SK-N-SH (cell line): ENCODE measurements around the gene TRIM73.
"Not testable (repeated sequence)": the region's sequence is repeated elsewhere in the genome, so short reads cannot be mapped to it uniquely, and the experiment has no call there.

Source experiments
- CHD2 ChIP-seq: fragments of 150-350 bp; IDR thresholded peaks from 2 replicates; pipeline ENCODE4 v1.6.1; 2018; ENCODE audit warnings: low read length; ENCODE audit not compliant: partially characterized antibody
- CTCF ChIP-seq: fragments of 200-600 bp; sonication (generic); IDR thresholded peaks from 2 replicates; pipeline ENCODE4 v1.6.1; 2017; ENCODE audit warnings: antibody characterized with exemption, mild to moderate bottlenecking, moderate library complexity
- EP300 ChIP-seq, 2 experiments: IDR thresholded peaks; 2 replicates each; pipeline versions ENCODE4 v1.4.0 to v1.6.1; 2012; ENCODE audit warnings: borderline replicate concordance in 1 of 2, low read depth in 1 of 2, low read length in 1 of 2
- EZH2phosphoT487 ChIP-seq: fragments of 200-600 bp; sonication (generic); IDR thresholded peaks from 2 replicates; pipeline ENCODE4 v1.6.1; 2017; ENCODE audit warnings: low read depth, mixed run types, mild to moderate bottlenecking, antibody characterized with exemption, moderate library complexity, borderline replicate concordance
- FOSL2 ChIP-seq: IDR thresholded peaks from 2 replicates; pipeline ENCODE4 v1.4.0; 2012; ENCODE audit warnings: low read depth, mild to moderate bottlenecking, moderate library complexity, borderline replicate concordance
- JUND ChIP-seq: IDR thresholded peaks from 2 replicates; pipeline ENCODE4 v1.4.0; 2012
- MAX ChIP-seq: IDR thresholded peaks from 2 replicates; pipeline ENCODE4 v1.4.0; 2012; ENCODE audit warnings: low read depth
- MEF2A ChIP-seq: IDR thresholded peaks from 2 replicates; pipeline ENCODE4 v1.4.0; 2012; ENCODE audit warnings: low read depth, borderline replicate concordance
- NFIC ChIP-seq: IDR thresholded peaks from 2 replicates; pipeline ENCODE4 v1.4.0; 2012; ENCODE audit warnings: borderline replicate concordance
- POLR2AphosphoS5 ChIP-seq: IDR thresholded peaks from 2 replicates; pipeline ENCODE4 v1.6.1; 2012; ENCODE audit warnings: low read depth, low read length
- SMC3 ChIP-seq: IDR thresholded peaks from 2 replicates; pipeline ENCODE4 v1.6.1; 2012; ENCODE audit warnings: low read depth, low read length, improper control_type of control experiment
- YY1 ChIP-seq: IDR thresholded peaks from 2 replicates; pipeline ENCODE4 v1.4.0; 2012; ENCODE audit warnings: low read depth, mild to moderate bottlenecking
- ZBTB33 ChIP-seq: IDR thresholded peaks from 2 replicates; pipeline ENCODE4 v1.4.0; 2012; ENCODE audit warnings: low read depth, borderline replicate concordance

GRCh38 chr7:75439000-75439399, 43.6 kb downstream of the TRIM73 start:
- not testable (repeated sequence) for TF ChIP-seq YY1; CHD2; EP300 (IDR thresholded peaks at IDR 0.05; ENCODE audit: borderline replicate concordance in 1 of 2, low read depth in 1 of 2, low read length in 1 of 2); NFIC; POLR2AphosphoS5; JUND; EZH2phosphoT487; SMC3; MEF2A; ZBTB33; FOSL2; MAX
- TF ChIP-seq CTCF, result peak; percentile 31
